H1 (cell line): Measurements from ENCODE around the gene NADSYN1. TPM values are rescaled to one million over a fixed set of nuclear protein-coding genes. Genes with fewer than 3 reads are reported as not detected.
A peak's percentile ranks its signal among the peaks of the same experiment; 100 is the strongest.

ENCODE experiments used
- CTCF ChIA-PET: fragments of 300-600 bp; sonication (Branson Sonifier 250); formaldehyde crosslinking; loops from one replicate; lab custom pipeline; 2021; ENCODE audit not compliant: partially characterized antibody; lab: Charles Lee
- POLR2A ChIA-PET: fragments of 300-600 bp; sonication (Branson Sonifier 250); formaldehyde crosslinking; loops from one replicate; lab custom pipeline; 2021; ENCODE audit warnings: inconsistent platforms; ENCODE audit not compliant: partially characterized antibody; lab: Charles Lee
- DNase-seq, 2 experiments: peaks; one replicate each; pipeline versions ENCODE4 v3.0.0 to v3.0.0-alpha.2; 2010 to 2022; ENCODE audit warnings: low spot score in 2 of 2, low read depth in 1 of 2, mixed read lengths in 1 of 2
- FAIRE-seq: peaks from 2 replicates; lab custom pipeline; 2011; peaks lifted over from hg19 to GRCh38; lab: Jason Lieb, UNC
- H2AFZ ChIP-seq: 2 replicates; pipeline ENCODE4 v1.8.1; 2012; ENCODE audit warnings: low read length, inconsistent platforms
- H2AK5ac ChIP-seq: 2 replicates; pipeline ENCODE4 v1.6.1; 2013; ENCODE audit warnings: low read depth, low read length
- H2BK120ac ChIP-seq: replicated peaks from 2 replicates; pipeline ENCODE3; 2013; ENCODE audit warnings: low read depth, low read length, inconsistent platforms
- H2BK12ac ChIP-seq: 2 replicates; pipeline ENCODE4 v1.6.1; 2013; ENCODE audit warnings: low read depth, low read length
- H2BK15ac ChIP-seq: 2 replicates; pipeline ENCODE4 v1.6.1; 2013; ENCODE audit warnings: low read length
- H2BK20ac ChIP-seq: 2 replicates; pipeline ENCODE4 v1.6.1; 2013; ENCODE audit warnings: low read length
- H2BK5ac ChIP-seq: 2 replicates; pipeline ENCODE4 v1.6.1; 2013; ENCODE audit warnings: low read depth, low read length
- H3K14ac ChIP-seq: 2 replicates; pipeline ENCODE4 v1.6.1; 2013; ENCODE audit warnings: inconsistent platforms; ENCODE audit not compliant: insufficient read length
- H3K18ac ChIP-seq: 2 replicates; pipeline ENCODE4 v1.6.1; 2013; ENCODE audit warnings: low read length; ENCODE audit errors: extremely low read depth
- H3K23ac ChIP-seq: 2 replicates; pipeline ENCODE4 v1.6.1; 2013; ENCODE audit warnings: inconsistent platforms; ENCODE audit not compliant: insufficient read length
- H3K23me2 ChIP-seq: 2 replicates; pipeline ENCODE4 v1.6.1; 2013; ENCODE audit warnings: low read depth, low read length
- H3K27ac ChIP-seq: 2 replicates; pipeline ENCODE4 v1.6.1; 2011; ENCODE audit warnings: low read depth, low read length, inconsistent platforms
- H3K27me3 ChIP-seq, 4 experiments: replicated peaks in 1 of 4; 1 replicate in 1 of 4; 2 replicates in 3 of 4; pipeline versions ENCODE4 v1.6.1 to v1.8.1; 2011 to 2013; ENCODE audit warnings: low read length in 3 of 4, mild to moderate bottlenecking in 3 of 4, inconsistent platforms in 2 of 4, mixed read lengths in 2 of 4, moderate library complexity in 1 of 4; ENCODE audit not compliant: control insufficient read depth in 3 of 4, insufficient read depth in 3 of 4; ENCODE audit errors: extremely low read depth in 1 of 4
- H3K36me3 ChIP-seq, 4 experiments: 2 replicates each; pipeline versions ENCODE4 v1.6.1 to v1.8.1; 2011 to 2013; ENCODE audit warnings: mild to moderate bottlenecking in 4 of 4, low read length in 3 of 4, moderate library complexity in 2 of 4, control low read depth in 1 of 4, inconsistent platforms in 1 of 4; ENCODE audit not compliant: insufficient read depth in 4 of 4, control insufficient read depth in 2 of 4
- H3K4ac ChIP-seq: replicated peaks from 2 replicates; pipeline ENCODE3; 2013; ENCODE audit warnings: low read length, low read depth, mixed read lengths, inconsistent platforms; ENCODE audit not compliant: insufficient read length
- H3K4me1 ChIP-seq, 4 experiments: replicated peaks in 1 of 4; 1 replicate in 1 of 4; 2 replicates in 3 of 4; pipeline versions ENCODE4 v1.6.1 to v1.8.1; 2011 to 2013; ENCODE audit warnings: low read length in 3 of 4, inconsistent platforms in 2 of 4, mixed read lengths in 1 of 4; ENCODE audit not compliant: insufficient read depth in 4 of 4, control insufficient read depth in 3 of 4
- H3K4me2 ChIP-seq, 2 experiments: 2 replicates each; pipeline versions ENCODE4 v1.6.1 to v1.8.1; 2011 to 2013; ENCODE audit warnings: low read depth in 2 of 2, low read length in 2 of 2, control low read depth in 1 of 2, inconsistent platforms in 1 of 2, mild to moderate bottlenecking in 1 of 2; ENCODE audit not compliant: insufficient read depth in 1 of 2
- H3K4me3 ChIP-seq, 4 experiments: fragments of 200-600, 300-600 bp in 1 of 4; sonication (generic), shearing (Covaris generic), sonication (Bioruptor Twin) in 1 of 4; 2 replicates each; pipeline versions ENCODE4 v1.5.1 to v1.8.1; 2011 to 2016; ENCODE audit warnings: low read length in 4 of 4, low read depth in 3 of 4, control low read depth in 2 of 4, inconsistent platforms in 2 of 4, mild to moderate bottlenecking in 2 of 4, mixed read lengths in 1 of 4, moderate library complexity in 1 of 4; ENCODE audit not compliant: insufficient read depth in 2 of 4; ENCODE audit errors: extremely low read depth in 1 of 4
- H3K56ac ChIP-seq: replicated peaks from 2 replicates; pipeline ENCODE3; 2013; ENCODE audit warnings: low read depth, mild to moderate bottlenecking, mixed read lengths, low read length, inconsistent platforms; ENCODE audit not compliant: insufficient read length
- H3K79me1 ChIP-seq: 2 replicates; pipeline ENCODE4 v1.6.1; 2013; ENCODE audit warnings: low read depth, low read length, control low read depth
- H3K79me2 ChIP-seq, 2 experiments: 2 replicates each; pipeline versions ENCODE4 v1.6.1 to v1.8.1; 2012 to 2013; ENCODE audit warnings: low read length in 2 of 2, mild to moderate bottlenecking in 2 of 2, inconsistent platforms in 1 of 2; ENCODE audit not compliant: insufficient read depth in 2 of 2, control insufficient read depth in 1 of 2
- H3K9ac ChIP-seq, 4 experiments: replicated peaks in 1 of 4; 1 replicate in 1 of 4; 2 replicates in 3 of 4; pipeline versions ENCODE4 v1.6.1 to v1.8.1; 2011 to 2013; ENCODE audit warnings: low read depth in 3 of 4, low read length in 3 of 4, control low read depth in 2 of 4, mild to moderate bottlenecking in 2 of 4, moderate library complexity in 2 of 4, inconsistent platforms in 1 of 4; ENCODE audit errors: extremely low read depth in 1 of 4
- H3K9me3 ChIP-seq, 2 experiments: 2 replicates each; pipeline versions ENCODE4 v1.6.1 to v1.8.1; 2012 to 2013; ENCODE audit warnings: mild to moderate bottlenecking in 2 of 2, moderate library complexity in 2 of 2, control low read depth in 1 of 2, inconsistent platforms in 1 of 2, low read depth in 1 of 2, low read length in 1 of 2, mixed read lengths in 1 of 2; ENCODE audit not compliant: insufficient read depth in 2 of 2
- H4K20me1 ChIP-seq, 2 experiments: replicated peaks in 1 of 2; 2 replicates each; pipeline versions ENCODE3 to v1.8.1; 2011 to 2013; ENCODE audit warnings: inconsistent platforms in 2 of 2, low read length in 2 of 2, mild to moderate bottlenecking in 1 of 2; ENCODE audit not compliant: insufficient read depth in 2 of 2, control insufficient read depth in 1 of 2
- H4K5ac ChIP-seq: 2 replicates; pipeline ENCODE4 v1.6.1; 2013; ENCODE audit warnings: low read length, low read depth, mixed read lengths, inconsistent platforms; ENCODE audit not compliant: insufficient read length
- H4K8ac ChIP-seq: 2 replicates; pipeline ENCODE4 v1.8.0; 2013; ENCODE audit warnings: mild to moderate bottlenecking, moderate library complexity, low read length, inconsistent platforms; ENCODE audit not compliant: insufficient read depth; ENCODE audit errors: extremely low read depth
- H4K91ac ChIP-seq: replicated peaks from 2 replicates; pipeline ENCODE3; 2013; ENCODE audit warnings: low read length, mixed read lengths, inconsistent platforms; ENCODE audit not compliant: insufficient read length
- CREB1 ChIP-seq: IDR thresholded peaks from 2 replicates; pipeline ENCODE4 v1.6.1; 2012; ENCODE audit warnings: inconsistent platforms
- CTCF ChIP-seq, 3 experiments: IDR thresholded peaks; 1 replicate in 2 of 3; 2 replicates in 1 of 3; pipeline versions ENCODE4 v1.5.1 to v1.6.1; 2011; ENCODE audit warnings: low read length in 3 of 3, mild to moderate bottlenecking in 3 of 3, inconsistent platforms in 2 of 3, low read depth in 1 of 3, moderate library complexity in 1 of 3; ENCODE audit not compliant: insufficient read depth in 1 of 3; ENCODE audit errors: control extremely low read depth in 1 of 3
- JUND ChIP-seq: IDR thresholded peaks from 2 replicates; pipeline ENCODE4 v1.6.1; 2011; ENCODE audit warnings: mild to moderate bottlenecking, improper control_type of control experiment, low read length
- KDM1A ChIP-seq: fragments of 200-600, 300-600 bp; sonication (generic); IDR thresholded peaks from 2 replicates; pipeline ENCODE4 v1.7.1; 2016; ENCODE audit warnings: mild to moderate bottlenecking, low read length, borderline replicate concordance
- KDM4A ChIP-seq: IDR thresholded peaks from one replicate; pipeline ENCODE4 v1.7.1; 2012; ENCODE audit warnings: low read depth, mild to moderate bottlenecking, moderate library complexity, low read length, inconsistent platforms; ENCODE audit not compliant: severe bottlenecking
- POU5F1 ChIP-seq: IDR thresholded peaks from 2 replicates; pipeline ENCODE4 v1.6.1; 2011; ENCODE audit warnings: low read depth, mild to moderate bottlenecking, low read length, moderate library complexity
- RAD21 ChIP-seq, 2 experiments: IDR thresholded peaks in 1 of 2; conservative IDR thresholded peaks in 1 of 2; 2 replicates each; pipeline ENCODE4 v1.6.1; 2011; ENCODE audit warnings: low read depth in 2 of 2, low read length in 2 of 2, improper control_type of control experiment in 1 of 2, inconsistent platforms in 1 of 2, mild to moderate bottlenecking in 1 of 2, moderate library complexity in 1 of 2
- SP4 ChIP-seq: IDR thresholded peaks from 2 replicates; pipeline ENCODE4 v1.6.1; 2012; ENCODE audit warnings: low read length, inconsistent platforms
- SUZ12 ChIP-seq: fragments of 200-600 bp; sonication (generic); IDR thresholded peaks from 2 replicates; pipeline ENCODE4 v1.6.1; 2012; ENCODE audit warnings: mild to moderate bottlenecking, inconsistent platforms, low read length, moderate library complexity, mixed read lengths
- YY1 ChIP-seq: IDR thresholded peaks from 2 replicates; pipeline ENCODE4 v1.6.1; 2011; ENCODE audit warnings: low read depth, mild to moderate bottlenecking, low read length
- WGBS, 2 experiments: shearing (Covaris generic) in 1 of 2; methylation state at CpG; one replicate each; pipeline versions ENCODE4 v1.1.6 to v1.1.7; 2013 to 2015; ENCODE audit warnings: low lambda C conversion rate in 2 of 2, mixed read lengths in 2 of 2, inconsistent platforms in 1 of 2, low coverage in 1 of 2, missing lambda C conversion rate in 1 of 2; ENCODE audit not compliant: insufficient replicate concordance in 2 of 2, insufficient coverage in 1 of 2, insufficient read length in 1 of 2; ENCODE audit errors: extremely low coverage in 1 of 2, missing lambda C conversion rate in 1 of 2; 5-methylcytosine and 5-hydroxymethylcytosine counted together
- polyA plus RNA-seq, 7 experiments: library from polyadenylated mRNA; depleted of rRNA in 3 of 7; stranded (reverse) in 5 of 7; unstranded in 2 of 7; fragments of >200 nt in 5 of 7; fragments of 200-250 nt in 2 of 7; gene quantifications; 1 replicate in 5 of 7; 2 replicates in 1 of 7; 4 replicates in 1 of 7; pipeline versions ENCODE4 v1.2.1 to v1.2.3, GENCODE V29; 2011 to 2013; ENCODE audit warnings: missing spikeins in 2 of 7, mixed read lengths in 2 of 7
- total RNA-seq: library from RNA; stranded (reverse); fragmentation: NEBNext Ultra II Directional; extraction: Animal tissue kit (Norgen Biotek cat#: 25700); gene quantifications from 2 replicates; pipeline ENCODE4 v1.2.1, GENCODE V29; 2021

The NADSYN1 gene
- total and polyA plus RNA-seq, 2 of the 8 experiments (the other 6 are each of a cell fraction or from before 2014, with no cell fraction given): 38.3 to 38.6 TPM

- no peak overlapping the region for H3K4me2 ChIP-seq
- no peak overlapping the region for H3K56ac ChIP-seq
- no peaks in the 10 kb centered on the region for H3K36me3 ChIP-seq
- no peak overlapping the region for H3K4ac ChIP-seq
- no peak overlapping the region for H4K5ac ChIP-seq
- H2BK12ac ChIP-seq: no peak overlapping the region
- no peaks in the 10 kb centered on the region; the same call in 1 of the 2 replicates for H3K23me2 ChIP-seq
- no peaks in the 10 kb centered on the region for H3K79me1 ChIP-seq
- no peaks in the 10 kb centered on the region for H4K20me1 ChIP-seq
- ChIA-PET CTCF (interaction anchor here (0.6 to 6.8 kb wide), 42 partner anchors 8 to 953 kb away, joined by 3 to 64 read pairs (median 4); no protein-coding TSS in a partner anchor), POLR2A (interaction anchor here (0.9 kb wide), 1 partner anchor 9 kb away, joined by 3 read pairs; no protein-coding TSS in a partner anchor)
- H3K14ac ChIP-seq: no peak overlapping the region
- no peak overlapping the region for H3K27ac ChIP-seq
- 67% methylated on average over 16 of the region's 16 CpGs; no CpG with 5 or more reads in 1 of the 2 experiments for WGBS, 2 experiments
- H3K18ac ChIP-seq: no peak overlapping the region
- no peak overlapping the region for H2BK120ac ChIP-seq
- H2BK15ac ChIP-seq: no peak overlapping the region
- H3K79me2 ChIP-seq: no peaks in the 10 kb centered on the region
- H4K91ac ChIP-seq: no peak overlapping the region
- H3K4me3 ChIP-seq: no peak overlapping the region
- peak; percentile 90 for FAIRE-seq
- H2BK5ac ChIP-seq: no peak overlapping the region
- H3K27me3 ChIP-seq: no peaks in the 10 kb centered on the region
- peak; percentile 44 to 80 for DNase-seq
- no peak overlapping the region for H2AFZ ChIP-seq
- H3K23ac ChIP-seq: no peak overlapping the region
- no peaks in the 10 kb centered on the region for H3K9me3 ChIP-seq
- H3K4me1 ChIP-seq: peaks cover 0 to 2% (median 0%) of the 10 kb centered on the region in 4 experiments; a peak in 2 of 7 replicates
- no peak overlapping the region for H2AK5ac ChIP-seq
- H3K9ac ChIP-seq: no peak overlapping the region
- H2BK20ac ChIP-seq: no peak overlapping the region
- H4K8ac ChIP-seq: no peak overlapping the region
- TF ChIP-seq JUND: no peak
- TF ChIP-seq KDM4A: no peak
- peak; percentile 90 to 97 (median 94) for TF ChIP-seq CTCF (IDR thresholded peaks at IDR 0.05; ENCODE audit: control extremely low read depth in 1 of 3, insufficient read depth in 1 of 3, low read depth in 1 of 3, low read length in 3 of 3)
- no peak for TF ChIP-seq KDM1A
- TF ChIP-seq SP4: no peak
- TF ChIP-seq CREB1: no peak
- TF ChIP-seq SUZ12: no peak
- 0 out of 2 replicates have a peak, but pooled peaks have one; percentile 25 for TF ChIP-seq YY1
- TF ChIP-seq RAD21 (IDR thresholded peaks at IDR 0.05 in 1 of 2, conservative IDR thresholded peaks at IDR 0.05 in 1 of 2; ENCODE audit: low read depth in 2 of 2, low read length in 2 of 2): peak; percentile 96 to 97
- no peak for TF ChIP-seq POU5F1
Observed at GRCh38 chr11:71420455-71421241, 32.4 kb upstream of the NADSYN1 start.
